Measurements from ENCODE around the gene SERPINF2.

DNA sequence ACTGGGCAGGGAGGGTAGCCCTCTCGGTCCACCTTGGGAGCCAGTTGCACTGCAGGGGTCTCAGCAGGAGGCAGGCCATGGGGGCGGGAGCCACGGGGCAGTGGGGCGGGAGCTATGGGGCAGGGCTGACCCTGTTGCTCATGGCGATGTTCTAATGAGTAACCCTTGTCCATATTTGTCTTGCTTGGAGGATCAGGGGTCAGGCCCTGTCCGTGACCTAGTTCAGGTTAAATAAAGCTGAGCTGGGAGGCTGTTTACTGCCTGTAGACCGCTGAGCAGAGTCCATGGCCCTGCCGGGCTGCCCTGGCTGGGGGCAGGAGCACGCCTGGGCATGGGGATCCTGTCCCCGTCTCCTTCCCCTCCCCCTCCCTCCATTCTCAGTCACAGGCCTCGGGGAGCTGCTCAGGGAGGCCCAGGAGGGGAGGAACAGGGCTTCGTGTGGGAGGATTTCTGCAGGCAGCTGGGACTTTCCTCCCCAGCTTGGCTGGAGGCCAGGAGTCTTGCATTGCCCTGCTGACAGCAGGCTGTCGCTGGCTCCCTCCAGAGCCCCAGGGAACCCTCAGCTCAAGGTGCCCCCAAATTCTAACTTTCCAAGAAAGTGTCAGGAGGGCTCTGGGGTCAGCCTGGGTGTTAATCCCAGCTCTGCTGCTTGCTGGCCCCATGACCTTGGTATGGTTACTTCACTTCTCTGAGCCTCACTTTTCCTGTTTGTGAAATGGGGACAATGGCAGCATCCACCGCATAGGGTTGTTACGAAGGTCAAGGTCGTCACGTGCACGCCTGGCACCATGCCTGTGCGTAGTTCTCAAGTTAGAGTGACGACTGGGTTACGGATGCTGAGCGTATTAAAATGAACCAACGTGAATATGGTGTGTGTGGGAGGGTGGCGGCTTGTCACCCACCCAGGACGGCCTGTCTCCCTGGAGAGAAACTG is 6.1 kb upstream of the SERPINF2 start:
- TF ChIP-seq POLR2AphosphoS5 (IDR thresholded peaks at IDR 0.05), result no peak
- TF ChIP-seq EZH2 (IDR thresholded peaks at IDR 0.05; ENCODE audit: borderline replicate concordance, insufficient read depth, low read length, poor library complexity, severe bottlenecking), result no peak
- TF ChIP-seq, protein P1, sequence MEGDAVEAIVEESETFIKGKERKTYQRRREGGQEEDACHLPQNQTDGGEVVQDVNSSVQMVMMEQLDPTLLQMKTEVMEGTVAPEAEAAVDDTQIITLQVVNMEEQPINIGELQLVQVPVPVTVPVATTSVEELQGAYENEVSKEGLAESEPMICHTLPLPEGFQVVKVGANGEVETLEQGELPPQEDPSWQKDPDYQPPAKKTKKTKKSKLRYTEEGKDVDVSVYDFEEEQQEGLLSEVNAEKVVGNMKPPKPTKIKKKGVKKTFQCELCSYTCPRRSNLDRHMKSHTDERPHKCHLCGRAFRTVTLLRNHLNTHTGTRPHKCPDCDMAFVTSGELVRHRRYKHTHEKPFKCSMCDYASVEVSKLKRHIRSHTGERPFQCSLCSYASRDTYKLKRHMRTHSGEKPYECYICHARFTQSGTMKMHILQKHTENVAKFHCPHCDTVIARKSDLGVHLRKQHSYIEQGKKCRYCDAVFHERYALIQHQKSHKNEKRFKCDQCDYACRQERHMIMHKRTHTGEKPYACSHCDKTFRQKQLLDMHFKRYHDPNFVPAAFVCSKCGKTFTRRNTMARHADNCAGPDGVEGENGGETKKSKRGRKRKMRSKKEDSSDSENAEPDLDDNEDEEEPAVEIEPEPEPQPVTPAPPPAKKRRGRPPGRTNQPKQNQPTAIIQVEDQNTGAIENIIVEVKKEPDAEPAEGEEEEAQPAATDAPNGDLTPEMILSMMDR (IDR thresholded peaks at IDR 0.05; ENCODE audit: poor library complexity, severe bottlenecking), result no peak

Data from neural cell (in vitro differentiated cells).